GM21367 (cell line): ENCODE data around the gene ADIPOR2.
"Not testable (repeated sequence)": the region's sequence is repeated elsewhere in the genome, so short reads cannot be mapped to it uniquely, and the experiment has no call there.

Source experiments
- ATAC-seq: cut with Tn5 transposase; IDR thresholded peaks from one replicate; pipeline ENCODE4 v1.9.1; 2021; ENCODE audit not compliant: unreplicated experiment

ADIPOR2 gene

DNA sequence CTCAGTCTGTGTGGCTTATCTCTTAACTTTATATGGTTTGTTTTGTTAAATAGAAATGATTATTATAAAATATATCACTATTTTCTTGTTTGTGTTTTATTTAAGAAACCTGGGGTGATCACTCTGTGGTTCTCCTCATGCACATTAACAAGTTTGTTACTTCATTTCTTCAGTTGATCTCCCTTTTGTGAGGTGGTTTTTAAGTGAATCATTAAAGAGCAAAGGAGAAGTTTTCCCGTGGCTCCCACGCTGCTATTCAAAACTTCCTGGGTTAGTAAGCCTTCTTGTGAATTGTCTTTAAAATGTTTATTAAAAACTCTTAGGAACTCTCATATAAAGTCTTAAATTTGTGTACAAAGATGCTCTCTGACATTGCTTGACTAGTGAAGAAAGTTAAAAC, 11.8 kb downstream of the ADIPOR2 start:
- ATAC-seq, result no peak

- ATAC-seq, result no peak
Observed at GRCh38 chr12:1703771-1704722, 13.2 kb downstream of the ADIPOR2 start.

DNA sequence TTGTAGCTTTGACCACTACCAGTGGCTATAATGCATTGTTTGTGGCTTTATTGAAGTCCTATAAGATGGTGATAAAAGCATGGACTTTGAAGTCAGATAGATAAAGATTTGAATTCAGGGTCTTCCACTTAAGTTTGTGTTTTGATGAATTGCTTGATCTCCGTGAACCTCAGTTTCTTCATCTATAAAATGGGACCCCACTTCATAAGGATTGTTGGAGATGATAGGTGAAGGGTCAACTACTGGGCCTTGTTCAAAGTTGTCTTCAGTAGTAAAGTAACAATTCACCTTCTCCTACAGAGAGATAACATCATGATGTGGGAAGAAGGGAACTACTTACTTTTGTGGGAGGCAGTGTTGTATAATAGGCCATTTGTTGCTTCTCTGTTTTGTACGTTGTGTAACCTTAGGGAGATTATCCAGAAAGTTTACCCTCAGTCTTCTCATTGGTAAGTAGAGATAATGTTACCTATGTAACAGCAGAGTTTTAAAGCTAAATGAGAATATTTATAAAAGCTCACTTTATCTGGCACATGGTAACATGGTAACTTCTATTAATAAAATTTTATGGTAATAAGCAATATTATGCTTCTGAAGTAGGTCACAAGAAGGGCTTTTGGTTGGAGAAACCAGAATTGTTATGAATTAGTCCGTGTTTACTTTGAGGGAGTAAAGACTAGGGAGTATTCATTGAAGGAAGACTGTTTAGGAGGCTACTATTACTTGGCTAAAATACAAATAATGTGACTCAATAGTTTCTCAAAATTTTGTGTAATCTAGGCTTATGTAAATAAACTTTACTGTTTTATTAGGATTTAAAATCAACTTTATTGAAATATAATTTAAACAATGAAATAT, 15.1 kb downstream of the ADIPOR2 start:
- ATAC-seq, result no peak

DNA sequence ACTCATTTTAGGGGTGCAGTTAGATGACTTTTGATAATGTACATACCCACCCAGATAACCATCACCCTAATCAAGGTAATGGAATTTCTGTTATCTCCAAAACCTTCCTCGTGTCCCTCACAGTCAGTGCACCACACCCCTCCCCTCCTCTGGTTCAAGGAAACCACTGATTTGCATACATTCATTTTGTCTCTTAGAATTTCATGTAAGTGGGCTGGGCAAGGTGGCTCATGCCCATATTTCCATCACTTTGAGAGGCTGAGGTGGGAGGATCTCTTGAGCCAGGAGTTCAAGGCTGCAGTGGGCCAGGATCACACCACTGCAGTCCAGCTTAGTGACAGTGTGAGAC, 15.7 kb downstream of the ADIPOR2 start:
- no peak for ATAC-seq

DNA sequence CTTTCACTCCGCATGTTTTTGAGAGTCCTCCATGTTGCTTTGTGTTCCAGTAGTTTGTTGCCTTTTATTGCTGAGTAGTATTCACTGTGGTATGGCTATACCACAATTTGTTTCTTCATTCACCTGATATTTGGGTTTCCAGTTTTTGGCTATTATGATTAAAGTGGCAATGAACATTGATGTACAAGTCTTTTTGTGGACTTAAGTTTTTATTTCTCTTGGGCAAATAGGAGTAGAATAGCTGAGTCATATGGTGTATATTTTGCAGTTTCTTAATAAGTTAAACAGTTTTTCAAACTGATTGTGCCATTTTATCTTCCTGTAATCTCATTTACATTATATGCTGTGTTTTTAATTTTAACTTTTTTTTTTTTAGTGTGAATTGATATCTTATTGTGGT, 16.2 kb downstream of the ADIPOR2 start:
- no peak for ATAC-seq

DNA sequence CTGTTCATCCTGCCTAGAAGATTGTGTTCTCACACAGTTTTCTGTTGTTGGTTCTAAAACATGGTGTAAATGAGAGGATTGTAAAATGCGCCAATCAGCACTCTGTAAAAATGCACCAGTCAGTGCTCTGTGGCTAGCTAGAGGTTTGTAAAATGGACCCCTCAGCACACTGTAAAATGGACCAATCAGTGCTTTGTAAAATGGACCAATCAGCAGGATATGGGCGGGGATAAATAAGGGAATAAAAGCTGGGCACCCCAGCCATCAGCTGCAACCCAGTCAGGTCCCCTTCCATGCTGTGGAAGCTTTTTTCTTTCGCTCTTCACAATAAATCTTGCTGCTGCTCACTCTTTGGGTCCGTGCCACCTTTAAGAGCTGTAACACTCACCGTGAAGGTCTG, 19.1 kb downstream of the ADIPOR2 start:
- ATAC-seq, result not testable (repeated sequence)

- ATAC-seq, result not testable (repeated sequence)
Observed at GRCh38 chr12:1710870-1711269, 20.0 kb downstream of the ADIPOR2 start.

GRCh38 chr12:1711536-1712211, 20.8 kb downstream of the ADIPOR2 start:
- not testable (repeated sequence) for ATAC-seq

DNA sequence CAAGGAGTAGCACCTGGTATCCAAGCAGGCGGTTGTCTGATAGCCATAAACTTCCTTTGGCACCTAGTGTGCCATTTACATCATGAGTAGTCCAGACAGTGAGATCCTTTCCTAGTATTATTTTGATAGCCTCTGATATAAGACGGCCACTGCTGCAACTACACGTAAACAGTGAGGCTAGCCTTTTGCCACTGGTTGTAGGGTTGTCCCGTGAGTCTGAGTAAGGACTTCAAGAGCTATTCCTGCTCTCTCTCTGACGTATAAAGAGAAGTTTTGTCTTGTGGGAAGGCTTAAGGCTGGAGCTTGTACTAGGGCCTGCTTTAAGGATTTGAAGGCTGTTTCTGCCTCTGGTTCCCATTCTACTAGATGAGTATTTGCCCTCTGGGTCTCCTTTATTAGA, 21.4 kb downstream of the ADIPOR2 start:
- not testable (repeated sequence) for ATAC-seq

GRCh38 chr12:1712852-1713251, 22.0 kb downstream of the ADIPOR2 start:
- ATAC-seq, result not testable (repeated sequence)

DNA sequence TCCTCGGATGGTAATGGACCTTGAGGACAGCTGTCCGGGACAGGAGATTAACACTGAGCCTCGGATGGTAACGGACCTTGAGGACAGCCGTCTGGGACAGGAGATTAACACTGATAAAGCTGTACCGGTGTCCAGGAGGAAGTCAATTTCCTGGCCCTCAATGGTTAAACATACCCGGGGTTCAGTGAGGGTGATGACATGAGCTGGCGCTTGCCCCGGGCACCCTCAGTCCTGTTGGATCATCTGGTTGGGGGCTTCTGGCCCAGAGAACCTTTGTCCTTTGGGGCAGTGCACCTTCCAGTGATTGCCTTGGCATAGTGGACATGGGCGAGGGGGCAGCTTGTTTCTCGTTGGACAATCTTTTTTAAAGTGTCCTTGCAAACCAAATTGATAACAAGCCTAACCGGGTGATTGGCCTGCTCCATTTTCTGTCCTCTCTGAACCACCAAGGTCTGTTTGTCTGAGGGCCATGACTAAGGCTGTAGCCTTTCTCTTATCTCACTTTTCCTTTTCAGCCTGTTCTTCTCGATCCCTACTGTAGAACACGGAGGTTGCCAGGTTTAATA, 23.0 kb downstream of the ADIPOR2 start:
- not testable (repeated sequence) for ATAC-seq

GRCh38 chr12:1715459-1715858, 24.6 kb downstream of the ADIPOR2 start:
- ATAC-seq, result not testable (repeated sequence)

GRCh38 chr12:1716215-1716862, 25.5 kb downstream of the ADIPOR2 start:
- no peak for ATAC-seq

- no peak for ATAC-seq
Observed at GRCh38 chr12:1716911-1717310, 26.0 kb downstream of the ADIPOR2 start.

DNA sequence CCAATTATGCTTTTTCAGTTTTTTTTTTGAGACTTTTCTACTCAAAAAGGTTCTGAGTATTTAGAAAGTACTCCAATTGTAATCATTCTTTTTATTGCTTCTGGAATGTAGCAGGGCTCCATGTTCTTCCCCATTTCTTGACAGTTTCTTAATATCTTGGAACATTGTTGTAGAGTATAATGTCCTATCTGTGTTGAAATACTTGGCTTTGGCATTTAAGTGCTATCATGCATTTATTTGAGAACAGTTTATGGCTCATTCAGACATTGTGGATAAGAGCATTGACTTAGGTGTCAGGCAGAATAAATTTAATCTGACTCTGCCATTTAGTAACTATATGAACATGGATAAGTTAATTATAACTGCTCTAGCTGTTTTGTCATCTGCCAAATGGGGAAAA, 28.3 kb downstream of the ADIPOR2 start:
- ATAC-seq, result no peak

DNA sequence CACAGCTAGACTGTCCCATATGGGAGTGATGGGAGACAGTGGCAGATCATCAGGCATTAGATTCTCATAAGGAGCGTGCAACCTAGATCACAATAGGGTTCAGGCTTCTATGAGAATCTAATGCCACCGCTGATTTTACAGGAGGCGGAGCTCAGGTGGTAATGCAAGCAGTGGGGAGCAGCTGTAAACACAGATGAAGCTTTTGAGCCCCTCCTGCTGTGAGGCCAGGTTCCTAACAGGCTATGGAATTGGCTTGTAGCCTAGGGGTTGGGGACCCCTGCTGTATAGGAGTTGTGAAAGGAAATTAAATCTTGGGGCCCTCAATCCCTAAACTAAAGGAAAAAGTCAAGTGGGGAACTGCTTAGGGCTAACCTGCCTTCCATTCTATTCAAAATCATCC, 29.6 kb downstream of the ADIPOR2 start:
- ATAC-seq, result no peak

DNA sequence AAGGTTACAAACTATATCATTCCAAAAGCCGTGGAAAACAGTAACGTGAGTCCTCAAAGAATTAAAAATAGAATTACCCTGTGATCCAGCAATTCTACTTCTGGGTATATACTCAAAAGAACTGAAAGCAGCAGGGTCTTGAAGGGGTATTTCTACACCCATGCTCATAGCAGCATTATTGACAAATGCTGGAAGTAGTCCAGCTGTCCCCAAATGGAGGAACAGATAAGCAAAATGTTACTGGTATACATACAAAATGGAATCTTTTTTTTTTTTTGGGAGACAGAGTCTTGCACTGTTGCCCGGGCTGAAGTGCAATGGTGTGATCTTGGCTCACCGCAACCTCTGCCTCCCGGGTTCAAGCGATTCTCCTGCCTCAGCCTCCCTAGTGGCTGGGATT, 32.9 kb downstream of the ADIPOR2 start:
- no peak for ATAC-seq

DNA sequence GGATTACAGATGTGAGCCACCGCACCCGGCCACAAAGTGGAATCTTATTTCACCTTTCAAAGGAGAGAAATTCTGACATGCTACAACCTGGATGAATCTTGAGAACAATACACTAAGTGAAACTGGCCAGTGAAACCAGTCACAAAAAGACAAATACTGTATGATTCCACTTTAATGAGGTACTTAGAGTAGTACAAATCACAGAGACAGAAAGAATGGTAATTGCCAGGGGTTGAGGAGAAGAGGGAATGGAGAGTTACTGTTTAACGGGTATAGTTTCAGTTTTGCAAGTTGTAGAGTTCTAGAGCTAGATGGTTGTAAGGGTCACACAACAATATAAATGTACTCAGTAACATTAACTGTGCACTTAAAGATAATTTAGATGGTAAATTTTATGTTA, 33.4 kb downstream of the ADIPOR2 start:
- no peak for ATAC-seq

DNA sequence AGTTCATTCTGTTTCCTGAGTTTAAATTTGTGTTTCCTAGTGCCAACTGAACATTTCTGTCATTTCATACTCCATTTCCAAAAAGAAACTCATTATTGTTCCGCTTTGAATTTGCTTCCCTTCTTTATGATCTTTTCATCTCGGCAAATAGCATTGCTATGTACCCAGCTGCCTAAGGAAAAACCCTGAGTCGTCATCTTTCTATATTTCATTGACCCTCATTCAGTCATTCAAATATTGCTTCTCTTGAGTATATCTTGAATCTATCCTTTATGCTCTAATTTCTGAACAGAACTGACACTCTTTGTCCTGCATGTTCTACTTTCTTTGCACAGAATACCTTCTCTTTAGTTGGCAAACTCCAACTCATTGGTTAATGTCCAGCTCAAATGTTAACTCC, 35.9 kb downstream of the ADIPOR2 start:
- ATAC-seq, result no peak

DNA sequence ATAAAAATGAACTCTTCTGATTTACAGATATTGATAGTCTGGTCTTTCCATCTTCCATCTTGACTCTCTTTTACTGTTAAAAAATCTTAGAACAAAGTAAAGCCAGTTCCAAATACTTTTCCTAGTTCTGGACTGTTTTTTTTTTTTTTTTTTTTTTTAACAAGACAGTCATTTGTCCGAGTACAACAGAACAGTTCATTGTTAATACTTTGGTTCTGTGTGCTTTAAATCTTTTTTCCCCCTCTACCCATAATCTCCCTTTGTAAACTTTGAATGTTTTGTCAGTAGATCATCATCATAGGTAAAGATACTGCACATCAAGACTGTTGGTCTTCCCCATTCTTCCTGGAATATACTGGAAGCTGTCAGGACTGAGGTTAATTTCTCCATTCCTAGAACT, 38.0 kb downstream of the ADIPOR2 start:
- ATAC-seq, result no peak
